Liver (tissue), 10 donors: Measurements from ENCODE around the gene EIF4B. TPM values are rescaled to one million over a fixed set of nuclear protein-coding genes. Genes with fewer than 3 reads are reported as not detected.

Experiments
- DNase-seq: peaks from one replicate; pipeline ENCODE4 v3.0.0-alpha.2; 2017; ENCODE audit warnings: low spot score
- H3K27ac ChIP-seq, 2 donors: one replicate each; pipeline ENCODE4 v1.7.0; 2013; ENCODE audit warnings: inconsistent platforms in 2 of 2, low read length in 2 of 2, control low read depth in 1 of 2, low read depth in 1 of 2, mild to moderate bottlenecking in 1 of 2
- H3K27me3 ChIP-seq, 4 donors: one replicate each; pipeline versions ENCODE4 v1.6.1 to v1.7.0; 2013; ENCODE audit warnings: low read length in 3 of 4, inconsistent platforms in 1 of 4, mild to moderate bottlenecking in 1 of 4, moderate library complexity in 1 of 4; ENCODE audit not compliant: control insufficient read depth in 4 of 4, insufficient read depth in 4 of 4
- H3K36me3 ChIP-seq, 4 donors: one replicate each; pipeline versions ENCODE4 v1.6.1 to v1.7.0; 2013; ENCODE audit warnings: low read length in 3 of 4, mild to moderate bottlenecking in 3 of 4, low read depth in 1 of 4, moderate library complexity in 1 of 4; ENCODE audit not compliant: control insufficient read depth in 4 of 4, insufficient read depth in 3 of 4
- H3K4me1 ChIP-seq, 4 donors: one replicate each; pipeline versions ENCODE4 v1.6.1 to v1.7.0; 2013; ENCODE audit warnings: low read length in 3 of 4, mild to moderate bottlenecking in 3 of 4, moderate library complexity in 1 of 4; ENCODE audit not compliant: control insufficient read depth in 4 of 4, insufficient read depth in 4 of 4
- H3K4me3 ChIP-seq, 3 donors: one replicate each; pipeline versions ENCODE4 v1.6.1 to v1.7.0; 2013; ENCODE audit warnings: low read length in 3 of 3, control low read depth in 1 of 3, low read depth in 1 of 3, mild to moderate bottlenecking in 1 of 3
- H3K9ac ChIP-seq, 2 donors: one replicate each; pipeline ENCODE4 v1.7.0; 2013; ENCODE audit warnings: low read length in 2 of 2, mild to moderate bottlenecking in 2 of 2, moderate library complexity in 2 of 2, control low read depth in 1 of 2, low read depth in 1 of 2
- H3K9me3 ChIP-seq, 4 donors: one replicate each; pipeline versions ENCODE4 v1.6.1 to v1.7.0; 2013; ENCODE audit warnings: low read length in 3 of 4; ENCODE audit not compliant: control insufficient read depth in 4 of 4
- CTCF ChIP-seq: fragments of 150-350 bp; IDR thresholded peaks from 2 replicates; pipeline ENCODE4 v1.5.1; 2017; ENCODE audit warnings: improper control_type of control experiment, low read depth, low read length; ENCODE audit not compliant: missing input control
- HNF4A ChIP-seq, 2 donors: conservative IDR thresholded peaks; 2 replicates each; pipeline ENCODE4 v1.6.1; 2016; ENCODE audit warnings: antibody characterized with exemption in 2 of 2, mild to moderate bottlenecking in 2 of 2
- HNF4G ChIP-seq: IDR thresholded peaks from 2 replicates; pipeline ENCODE4 v1.6.1; 2016; ENCODE audit warnings: antibody characterized with exemption
- JUND ChIP-seq, 2 donors: IDR thresholded peaks; 2 replicates each; pipeline ENCODE4 v1.6.1; 2016; ENCODE audit warnings: antibody characterized with exemption in 2 of 2
- REST ChIP-seq: IDR thresholded peaks from 2 replicates; pipeline ENCODE4 v1.6.1; 2016; ENCODE audit warnings: antibody characterized with exemption, mild to moderate bottlenecking
- TAF1 ChIP-seq: conservative IDR thresholded peaks from 2 replicates; pipeline ENCODE4 v1.6.1; 2016; ENCODE audit warnings: antibody characterized with exemption, mild to moderate bottlenecking
- YY1 ChIP-seq: IDR thresholded peaks from 2 replicates; pipeline ENCODE4 v1.6.1; 2016; ENCODE audit warnings: antibody characterized with exemption, mild to moderate bottlenecking
- WGBS: extraction: QIAGEN DNeasy Blood & Tissue Kit; methylation state at CpG from one replicate; pipeline ENCODE4 v1.1.7; 2013; 5-methylcytosine and 5-hydroxymethylcytosine counted together
- polyA plus RNA-seq, 2 donors: library from polyadenylated mRNA; stranded (reverse) in 1 of 2; unstranded in 1 of 2; fragments of 200-250 nt in 1 of 2; fragments of >200 nt in 1 of 2; fragmentation: Nextera tagmentation in 1 of 2; extraction: Ambion mirVana in 1 of 2; gene quantifications; one replicate each; pipeline versions ENCODE4 v1.2.1 to v1.2.3, GENCODE V29; 2013 to 2015
- small RNA-seq: library from RNA; depleted of rRNA; stranded (forward); fragments of <200 nt; gene quantifications from one replicate; pipeline ENCODE3, GENCODE V24; 2014
- total RNA-seq, 2 donors: library from RNA; depleted of rRNA; stranded (reverse); fragments of >200 nt; gene quantifications; one replicate each; pipeline ENCODE4 v1.2.3, GENCODE V29; 2014
- TF ChIP-seq, protein P1 (sequence below): IDR thresholded peaks from 2 replicates; pipeline ENCODE4 v1.6.1; 2016; ENCODE audit warnings: antibody characterized with exemption
- TF ChIP-seq, protein P2 (sequence below): IDR thresholded peaks from 2 replicates; pipeline ENCODE4 v1.6.1; 2016; ENCODE audit warnings: antibody characterized with exemption
- TF ChIP-seq, protein P3 (sequence below): IDR thresholded peaks from 2 replicates; pipeline ENCODE4 v1.6.1; 2016; ENCODE audit warnings: antibody characterized with exemption
- donor health status: healthy.
- donor health status: healthy.
- donor health status: healthy.
- donor health status: healthy.
- donor health status: healthy.

EIF4B gene
- total and polyA plus RNA-seq, 4 donors, result 32.1 to 273 (median 169) TPM

DNA sequence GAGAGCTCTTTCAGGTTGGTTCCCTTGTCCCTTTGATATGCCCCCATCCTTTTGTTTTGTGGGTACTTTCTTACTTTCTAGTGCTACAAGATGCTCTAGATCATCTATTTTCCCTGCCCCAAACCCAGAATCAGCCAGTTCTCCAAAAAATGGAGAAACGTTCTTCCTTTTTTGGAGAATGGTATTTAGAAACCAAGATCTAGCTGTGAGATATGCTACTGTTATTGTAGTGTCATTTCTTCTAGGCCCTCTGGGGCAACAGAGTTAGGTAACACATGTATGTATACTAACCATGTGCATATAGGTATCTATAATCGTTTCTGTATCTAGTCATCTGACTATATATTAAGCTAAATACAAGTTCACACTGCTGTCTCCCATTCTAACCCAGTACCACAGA, 84.3 kb downstream of the EIF4B start:
- Histone ChIP-seq H3K36me3 (no peaks in the 10 kb centered on the region), H3K9ac (no peak overlapping the region), H3K27me3 (no peaks in the 10 kb centered on the region), H3K4me3 (no peak overlapping the region), H3K27ac (no peak overlapping the region), H3K4me1 (no peaks in the 10 kb centered on the region), H3K9me3 (no peaks in the 10 kb centered on the region)
- no peak for DNase-seq
- WGBS, result 61% methylated on average over 2 of the region's 2 CpGs
- TF ChIP-seq HNF4G (no peak), REST (no peak), TAF1 (no peak), JUND (IDR thresholded peaks at IDR 0.05) (no peak)
- TF ChIP-seq, protein P1, sequence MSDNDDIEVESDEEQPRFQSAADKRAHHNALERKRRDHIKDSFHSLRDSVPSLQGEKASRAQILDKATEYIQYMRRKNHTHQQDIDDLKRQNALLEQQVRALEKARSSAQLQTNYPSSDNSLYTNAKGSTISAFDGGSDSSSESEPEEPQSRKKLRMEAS, result no peak
- TF ChIP-seq, protein P2, sequence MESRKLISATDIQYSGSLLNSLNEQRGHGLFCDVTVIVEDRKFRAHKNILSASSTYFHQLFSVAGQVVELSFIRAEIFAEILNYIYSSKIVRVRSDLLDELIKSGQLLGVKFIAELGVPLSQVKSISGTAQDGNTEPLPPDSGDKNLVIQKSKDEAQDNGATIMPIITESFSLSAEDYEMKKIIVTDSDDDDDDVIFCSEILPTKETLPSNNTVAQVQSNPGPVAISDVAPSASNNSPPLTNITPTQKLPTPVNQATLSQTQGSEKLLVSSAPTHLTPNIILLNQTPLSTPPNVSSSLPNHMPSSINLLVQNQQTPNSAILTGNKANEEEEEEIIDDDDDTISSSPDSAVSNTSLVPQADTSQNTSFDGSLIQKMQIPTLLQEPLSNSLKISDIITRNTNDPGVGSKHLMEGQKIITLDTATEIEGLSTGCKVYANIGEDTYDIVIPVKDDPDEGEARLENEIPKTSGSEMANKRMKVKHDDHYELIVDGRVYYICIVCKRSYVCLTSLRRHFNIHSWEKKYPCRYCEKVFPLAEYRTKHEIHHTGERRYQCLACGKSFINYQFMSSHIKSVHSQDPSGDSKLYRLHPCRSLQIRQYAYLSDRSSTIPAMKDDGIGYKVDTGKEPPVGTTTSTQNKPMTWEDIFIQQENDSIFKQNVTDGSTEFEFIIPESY, result no peak

GRCh38 chr12:53091756-53092155, 85.5 kb downstream of the EIF4B start:
- H3K36me3 ChIP-seq, result no peaks in the 10 kb centered on the region
- H3K9ac ChIP-seq, result no peak overlapping the region
- H3K27ac ChIP-seq, result no peak overlapping the region
- H3K4me3 ChIP-seq, result no peak overlapping the region
- 90% methylated on average over 6 of the region's 6 CpGs for WGBS
- no peak for DNase-seq
- H3K9me3 ChIP-seq, result no peaks in the 10 kb centered on the region
- no peaks in the 10 kb centered on the region for H3K4me1 ChIP-seq
- no peaks in the 10 kb centered on the region for H3K27me3 ChIP-seq
- TF ChIP-seq CTCF (no peak), YY1 (no peak), JUND (IDR thresholded peaks at IDR 0.05) (no peak), HNF4A (conservative IDR thresholded peaks at IDR 0.05) (no peak)
- TF ChIP-seq, protein P3, sequence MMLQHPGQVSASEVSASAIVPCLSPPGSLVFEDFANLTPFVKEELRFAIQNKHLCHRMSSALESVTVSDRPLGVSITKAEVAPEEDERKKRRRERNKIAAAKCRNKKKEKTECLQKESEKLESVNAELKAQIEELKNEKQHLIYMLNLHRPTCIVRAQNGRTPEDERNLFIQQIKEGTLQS, result no peak
- TF ChIP-seq, protein P1, result no peak

Small RNAs within 50 kb of the gene (small RNA-seq; reads per million reads assigned to genes)
- gene MIR6757, result not detected

Other genes with a start within 250 kb of the EIF4B start
- not detected for gene KRT76, start 229.1 kb upstream of the EIF4B start, total RNA-seq
- gene KRT76, start 229.1 kb upstream of the EIF4B start, polyA plus RNA-seq, result not detected
- not detected for gene KRT3, start 210.3 kb upstream of the EIF4B start, total RNA-seq
- not detected for gene KRT3, start 210.3 kb upstream of the EIF4B start, polyA plus RNA-seq
- gene KRT4, start 192.3 kb upstream of the EIF4B start, total RNA-seq, result under 1 TPM in 1 of 2 donors, not detected in 1; 0.05 TPM
- gene KRT4, start 192.3 kb upstream of the EIF4B start, polyA plus RNA-seq, result under 1 TPM in 1 of 2 donors, not detected in 1; 0.23 TPM
- not detected for gene KRT79, start 172.1 kb upstream of the EIF4B start, total RNA-seq
- not detected for gene KRT79, start 172.1 kb upstream of the EIF4B start, polyA plus RNA-seq
- not detected for gene KRT78, start 157.5 kb upstream of the EIF4B start, total RNA-seq
- gene KRT78, start 157.5 kb upstream of the EIF4B start, polyA plus RNA-seq, result under 1 TPM in 1 of 2 donors, not detected in 1; 0.06 TPM
- 100 to 1,000 TPM; 128 to 171 TPM for gene KRT8, start 101.4 kb upstream of the EIF4B start, total RNA-seq
- gene KRT8, start 101.4 kb upstream of the EIF4B start, polyA plus RNA-seq, result 100 to 1,000 TPM; 225 to 383 TPM
- 100 to 1,000 TPM in 1 of 2 donors, 10 to 100 TPM in 1; 90.3 to 278 TPM for gene KRT18, start 57.3 kb upstream of the EIF4B start, total RNA-seq
- 100 to 1,000 TPM; 239 to 358 TPM for gene KRT18, start 57.3 kb upstream of the EIF4B start, polyA plus RNA-seq
- 10 to 100 TPM; 11.7 to 94.0 TPM for gene TNS2, start 43.6 kb downstream of the EIF4B start, total RNA-seq
- 10 to 100 TPM; 44.7 to 47.2 TPM for gene TNS2, start 43.6 kb downstream of the EIF4B start, polyA plus RNA-seq
- gene SPRYD3, start 72.9 kb downstream of the EIF4B start, total RNA-seq, result 10 to 100 TPM in 1 of 2 donors, 1 to 10 TPM in 1; 6.0 to 15.2 TPM
- 10 to 100 TPM; 11.3 to 20.3 TPM for gene SPRYD3, start 72.9 kb downstream of the EIF4B start, polyA plus RNA-seq
- 10 to 100 TPM in 1 of 2 donors, 1 to 10 TPM in 1; 1.6 to 13.6 TPM for gene IGFBP6, start 91.2 kb downstream of the EIF4B start, total RNA-seq
- gene IGFBP6, start 91.2 kb downstream of the EIF4B start, polyA plus RNA-seq, result 10 to 100 TPM; 10.5 to 17.6 TPM
- 1 to 10 TPM in 1 of 2 donors, under 1 TPM in 1; 0.92 to 9.4 TPM for gene SOAT2, start 97.0 kb downstream of the EIF4B start, total RNA-seq
- 1 to 10 TPM in 1 of 2 donors, under 1 TPM in 1; 0.48 to 1.6 TPM for gene SOAT2, start 97.0 kb downstream of the EIF4B start, polyA plus RNA-seq
- gene ZNF740, start 174.3 kb downstream of the EIF4B start, total RNA-seq, result 10 to 100 TPM in 1 of 2 donors, 1 to 10 TPM in 1; 8.4 to 14.4 TPM
- gene ZNF740, start 174.3 kb downstream of the EIF4B start, polyA plus RNA-seq, result 1 to 10 TPM; 1.4 to 4.3 TPM
- gene CSAD, start 174.5 kb downstream of the EIF4B start, total RNA-seq, result 10 to 100 TPM in 1 of 2 donors, 1 to 10 TPM in 1; 4.4 to 37.1 TPM
- gene CSAD, start 174.5 kb downstream of the EIF4B start, polyA plus RNA-seq, result 10 to 100 TPM; 33.1 to 41.5 TPM
- gene ITGB7, start 200.8 kb downstream of the EIF4B start, total RNA-seq, result 1 to 10 TPM; 1.7 to 1.8 TPM
- 1 to 10 TPM; 2.4 TPM for gene ITGB7, start 200.8 kb downstream of the EIF4B start, polyA plus RNA-seq
- gene RARG, start 225.8 kb downstream of the EIF4B start, total RNA-seq, result 1 to 10 TPM; 2.7 to 3.1 TPM
- 1 to 10 TPM; 1.7 to 2.7 TPM for gene RARG, start 225.8 kb downstream of the EIF4B start, polyA plus RNA-seq